Posterior vena cava (tissue), 2 donors: ENCODE data around the gene GDPD4. TPM values are rescaled to one million over a fixed set of nuclear protein-coding genes. Genes with fewer than 3 reads are reported as not detected.

Experiments used
- DNase-seq: peaks from one replicate; pipeline ENCODE4 v3.0.0-alpha.2; 2020; ENCODE audit warnings: low spot score
- intact Hi-C, 2 donors: fragments of 100-400 bp; cut with DNase I; formaldehyde crosslinking; loops; one replicate each; pipeline versions ENCODE4 v1.14.1 to v1.14.2; 2022 to 2023
- long read RNA-seq, 2 donors: library from polyadenylated mRNA; unstranded; transcript quantifications; one replicate each; pipeline ENCODE4 v2.0.0, GENCODE V29; 2020 to 2021
- total RNA-seq, 2 donors: library from RNA; stranded (reverse); fragmentation: NEBNext Ultra II Directional; extraction: Animal tissue kit (Norgen Biotek cat#: 25700); gene quantifications; one replicate each; pipeline ENCODE4 v1.2.1, GENCODE V29; 2021
- donor health status: DM: yes; HTN: yes; CAD: no.
- donor health status: DM: yes; HTN: yes; CAD: no.

GDPD4 gene
- total RNA-seq: not detected
- long read RNA-seq, donor 1: 0 reads
- long read RNA-seq, donor 2: 0 reads

GRCh38 chr11:77301510-77301909 lies at the start of gene GDPD4:
GDPD4 (minus strand) TSS chr11:77301686; CDS start chr11:77285137, 16,549 bp downstream.
- DNase-seq: no peak
- intact Hi-C loops: no loop called here

GRCh38 chr11:77347948-77348347 lies 46.5 kb upstream of the GDPD4 start:
- intact Hi-C loops: no loop called here
- DNase-seq: no peak

DNA sequence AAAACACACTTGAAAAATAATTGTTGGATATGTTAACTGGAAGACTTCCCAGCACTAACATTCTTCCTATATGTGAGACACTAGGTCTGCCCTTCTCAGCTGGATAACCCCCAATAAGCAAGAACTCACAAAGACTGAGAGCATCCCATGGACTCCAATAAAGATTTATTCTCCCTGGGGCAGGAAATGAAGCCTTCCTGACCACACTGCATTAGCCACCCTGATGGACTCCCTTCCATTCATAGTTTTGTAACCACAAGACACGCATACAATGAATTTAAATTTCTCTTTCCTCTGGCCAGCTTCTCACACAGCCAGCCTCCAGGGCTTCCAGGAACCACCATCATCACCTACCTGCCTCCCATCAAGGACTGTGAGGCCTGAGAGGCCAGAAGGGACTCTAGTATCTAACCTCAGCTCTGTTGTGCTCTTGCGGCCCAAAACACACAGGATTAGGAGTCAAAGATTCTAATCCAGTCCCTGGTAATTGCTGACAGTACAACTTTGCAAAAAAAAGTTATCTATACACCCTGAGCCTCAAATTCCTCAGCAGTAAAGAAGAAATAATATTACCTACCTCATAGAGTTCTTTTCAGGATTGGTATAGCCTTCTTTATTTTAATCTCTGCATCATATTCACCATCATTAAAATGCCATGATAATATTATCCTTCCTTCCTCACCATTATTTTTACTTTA lies 45.6 kb upstream of the GDPD4 start:
- intact Hi-C loops: no loop called here
- no peak for DNase-seq

DNA sequence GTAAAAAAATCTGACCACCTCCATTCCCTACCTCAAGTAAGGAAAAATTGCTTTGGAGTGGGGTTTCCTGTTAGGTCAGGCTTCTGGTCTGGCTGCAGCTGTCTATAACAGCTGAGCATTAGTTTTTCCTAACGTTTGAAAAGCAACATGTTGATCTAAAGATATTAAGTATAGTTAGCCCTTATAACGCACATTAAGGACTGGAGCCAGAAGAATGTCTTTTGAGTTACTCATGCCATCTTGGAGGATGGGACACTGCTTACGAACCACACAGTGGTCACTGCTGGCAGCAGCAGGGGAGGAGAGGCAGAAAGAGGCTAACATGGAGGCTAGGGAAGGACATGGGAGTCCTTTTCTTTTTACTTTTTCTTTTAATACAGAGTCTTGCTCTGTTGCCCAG lies 44.1 kb upstream of the GDPD4 start:
- intact Hi-C loops: no loop called here
- DNase-seq: no peak

GRCh38 chr11:77340501-77340900 lies 39.0 kb upstream of the GDPD4 start:
- intact Hi-C loops: no loop called here
- no peak for DNase-seq

- DNase-seq: no peak
- intact Hi-C loops: no loop called here
Observed at GRCh38 chr11:77332259-77332658, 30.8 kb upstream of the GDPD4 start.

DNA sequence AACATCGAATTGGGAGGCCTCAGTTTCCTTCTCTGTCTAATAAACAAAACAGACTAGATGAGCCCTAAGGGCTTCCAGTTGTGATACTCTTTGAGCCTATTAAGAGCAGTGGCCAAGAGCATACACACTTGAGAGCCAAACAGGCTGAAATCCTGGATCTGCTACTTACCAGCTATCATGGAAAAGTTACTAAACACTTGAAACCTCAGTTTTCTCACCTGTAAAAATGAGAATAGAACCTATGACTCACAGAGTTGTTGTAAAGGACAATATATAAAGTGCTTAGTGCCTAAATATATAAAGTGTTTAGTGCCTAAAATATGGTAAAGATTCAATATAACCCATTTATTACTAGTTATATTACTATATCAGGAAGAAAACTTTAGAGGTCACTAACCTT lies 23.7 kb upstream of the GDPD4 start:
- intact Hi-C loops: no loop called here
- no peak for DNase-seq

GRCh38 chr11:77324508-77324907 lies 23.0 kb upstream of the GDPD4 start:
- intact Hi-C loops: no loop called here
- DNase-seq: no peak

- no peak for DNase-seq
- intact Hi-C loops: no loop called here
Observed at GRCh38 chr11:77322926-77323590, 21.6 kb upstream of the GDPD4 start.

DNA sequence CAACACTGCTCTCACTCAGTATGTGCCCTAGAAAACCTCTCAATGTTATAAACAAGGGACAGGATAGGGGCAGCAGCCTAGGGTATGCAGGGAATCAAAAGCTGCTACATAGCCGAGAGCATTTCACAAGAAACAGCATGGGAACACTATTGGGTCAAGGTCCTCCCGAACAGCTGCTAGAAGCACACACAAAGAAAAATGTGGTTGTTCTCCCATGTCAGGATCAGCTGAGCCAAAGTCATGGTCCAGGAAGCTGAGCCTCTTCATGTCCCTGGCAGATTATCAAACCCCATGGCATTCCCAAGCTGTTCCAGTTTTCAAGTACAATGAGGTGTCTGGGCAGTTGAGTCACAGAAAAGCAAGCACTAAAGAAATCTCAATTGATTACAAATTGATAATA lies 21.0 kb upstream of the GDPD4 start:
- no peak for DNase-seq
- intact Hi-C loops: no loop called here

DNA sequence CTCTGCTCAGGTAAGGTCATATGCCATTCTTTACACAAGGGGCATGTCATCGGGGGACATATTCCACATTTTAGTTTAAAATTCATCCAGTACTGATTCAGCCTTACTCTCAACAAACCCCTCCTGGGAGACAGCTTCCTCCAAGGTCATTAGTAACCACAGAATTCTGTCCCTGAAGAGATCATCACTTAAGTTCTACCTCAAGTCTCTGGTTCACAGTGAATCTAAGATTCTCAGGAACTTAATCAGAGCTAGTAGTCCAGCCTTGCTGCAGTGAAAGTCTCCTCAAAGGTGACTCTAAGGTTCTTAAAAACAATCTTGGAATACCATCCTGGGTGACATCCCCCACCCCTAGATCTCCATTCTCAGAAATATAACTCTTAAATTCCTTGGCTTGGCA lies 18.9 kb upstream of the GDPD4 start:
- no peak for DNase-seq
- intact Hi-C loops: no loop called here

DNA sequence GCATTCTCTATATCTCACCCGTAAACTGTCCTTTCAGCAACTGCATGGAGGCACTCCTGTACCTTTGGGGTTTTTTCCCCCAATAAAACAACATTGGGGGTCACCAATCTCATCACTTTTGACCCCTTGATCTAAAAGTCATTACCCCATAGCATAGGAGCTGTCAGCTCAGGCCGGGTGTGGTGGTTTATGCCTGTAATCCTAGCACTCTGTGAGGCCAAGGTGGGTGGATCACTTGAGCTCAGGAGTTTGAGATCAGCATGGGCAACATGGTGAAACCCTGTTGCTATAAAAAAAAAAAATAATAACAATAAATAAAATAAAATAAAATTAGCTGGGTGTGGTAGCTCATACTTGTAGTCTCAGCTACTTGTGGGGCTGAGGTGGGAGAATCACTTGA lies 17.1 kb upstream of the GDPD4 start:
- intact Hi-C loops: no loop called here
- no peak for DNase-seq

DNA sequence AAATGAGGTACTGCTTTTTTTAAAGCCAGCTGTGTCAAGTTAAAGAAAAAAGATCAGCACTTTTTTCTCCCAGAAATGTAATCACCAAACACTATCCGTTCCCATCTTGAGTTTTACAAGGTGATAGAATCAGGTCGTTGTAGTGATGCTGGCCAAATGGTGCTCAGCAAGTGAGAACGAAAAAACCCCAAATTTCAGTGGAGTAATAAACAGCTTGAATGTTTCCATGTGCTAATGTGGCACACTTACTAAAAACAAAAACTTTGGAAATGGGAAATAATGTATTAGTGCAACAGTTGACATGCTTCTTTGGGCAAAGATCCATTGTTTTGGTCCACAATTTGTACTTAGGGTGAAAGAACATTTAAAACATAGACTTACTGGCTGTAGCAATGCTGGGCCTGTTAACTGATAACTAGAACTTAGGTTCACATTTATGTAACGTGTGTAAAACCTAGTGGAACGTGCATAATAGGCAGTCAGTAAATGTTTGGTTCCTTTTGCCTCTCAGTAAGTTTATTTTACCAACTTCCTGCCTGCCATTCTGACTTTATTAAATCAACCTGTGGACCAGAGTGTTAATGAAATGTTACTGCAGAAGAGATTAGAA lies 15.4 kb upstream of the GDPD4 start:
- intact Hi-C loops: no loop called here
- no peak for DNase-seq

DNA sequence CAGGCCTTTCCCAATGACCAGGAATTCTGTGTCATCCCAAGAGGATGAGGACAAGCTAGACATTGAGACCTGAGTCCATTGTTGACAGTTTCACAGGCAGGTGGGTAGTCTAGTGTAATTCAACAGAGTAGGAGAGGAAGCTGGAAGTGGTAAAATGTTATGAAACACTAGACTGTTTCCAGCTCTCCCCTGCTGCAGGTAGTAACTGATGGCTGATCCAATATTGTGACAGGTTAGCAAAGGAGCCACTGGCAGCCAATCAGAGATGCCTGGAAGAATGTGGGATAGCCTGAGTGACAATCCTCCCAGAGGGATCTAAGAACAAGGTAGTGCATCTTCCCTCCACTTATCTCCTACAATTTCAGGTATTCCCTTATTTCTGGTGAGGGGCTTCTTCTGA lies 10.6 kb upstream of the GDPD4 start:
- DNase-seq: no peak
- intact Hi-C loops: no loop called here

DNA sequence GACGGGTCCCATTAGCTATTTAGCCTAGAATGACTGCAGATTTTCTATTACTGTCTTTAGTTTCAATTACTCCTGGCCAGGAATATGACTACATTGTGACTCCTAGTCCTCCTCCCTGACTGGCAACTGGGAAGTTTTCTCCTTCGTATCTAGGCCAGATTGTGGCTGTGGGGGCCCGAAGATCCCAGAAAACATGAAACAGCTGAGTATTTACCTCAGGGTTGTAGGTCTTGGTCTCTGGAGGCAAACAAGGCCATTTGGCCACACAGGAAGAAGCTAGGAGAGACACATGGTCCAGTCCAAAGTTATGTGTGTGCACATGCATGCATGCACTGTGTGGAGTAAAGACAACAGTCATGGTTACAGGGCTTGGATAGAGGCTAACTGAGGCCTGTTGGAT lies 10.2 kb upstream of the GDPD4 start:
- intact Hi-C loops: no loop called here
- no peak for DNase-seq

GRCh38 chr11:77310721-77311120 lies 9.2 kb upstream of the GDPD4 start:
- DNase-seq: no peak
- intact Hi-C loops: no loop called here

- no peak for DNase-seq
- intact Hi-C loops: no loop called here
Observed at GRCh38 chr11:77309401-77310085, 8.1 kb upstream of the GDPD4 start.

DNA sequence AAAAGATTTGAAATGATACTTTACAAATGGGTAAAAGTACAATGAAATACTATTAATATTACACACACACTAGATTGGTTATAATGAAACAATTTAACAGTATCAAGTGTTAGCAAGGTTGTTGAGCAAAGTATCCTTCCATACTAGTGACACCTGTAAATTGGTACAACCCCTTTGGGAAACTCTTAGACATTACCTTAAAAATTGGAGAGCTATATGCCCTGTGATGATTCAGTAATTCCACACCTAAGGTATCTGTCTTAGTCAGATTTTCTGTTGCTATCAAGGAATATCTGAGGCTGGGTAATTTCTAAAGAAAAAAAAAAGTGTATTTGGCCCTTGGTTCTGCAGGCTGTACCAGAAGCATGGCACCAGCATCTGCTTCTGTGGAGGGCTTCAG lies 7.4 kb upstream of the GDPD4 start:
- intact Hi-C loops: no loop called here

DNA sequence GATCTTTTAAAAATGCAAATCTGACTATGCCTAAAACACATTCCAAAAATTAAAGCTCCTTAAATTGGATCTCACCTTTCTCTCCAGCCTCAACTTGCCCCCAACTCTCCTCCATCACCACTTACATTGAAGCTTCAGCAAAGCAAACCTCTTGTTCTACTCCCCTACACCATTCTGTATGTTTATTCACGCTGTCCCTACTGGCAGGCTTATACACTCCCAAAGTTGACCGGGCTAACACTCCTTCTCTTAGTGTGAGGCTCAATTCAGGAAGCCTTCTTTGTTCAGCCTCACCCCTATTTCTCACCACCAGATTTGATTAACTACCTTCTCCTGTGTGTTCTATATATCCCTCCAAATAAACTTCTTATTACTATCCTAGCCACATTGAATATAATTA lies 1.8 kb upstream of the GDPD4 start:
- DNase-seq: no peak
- intact Hi-C loops: no loop called here

More for the DNA sequence above, 7.4 kb upstream of the GDPD4 start:
- no peak for DNase-seq

DNA sequence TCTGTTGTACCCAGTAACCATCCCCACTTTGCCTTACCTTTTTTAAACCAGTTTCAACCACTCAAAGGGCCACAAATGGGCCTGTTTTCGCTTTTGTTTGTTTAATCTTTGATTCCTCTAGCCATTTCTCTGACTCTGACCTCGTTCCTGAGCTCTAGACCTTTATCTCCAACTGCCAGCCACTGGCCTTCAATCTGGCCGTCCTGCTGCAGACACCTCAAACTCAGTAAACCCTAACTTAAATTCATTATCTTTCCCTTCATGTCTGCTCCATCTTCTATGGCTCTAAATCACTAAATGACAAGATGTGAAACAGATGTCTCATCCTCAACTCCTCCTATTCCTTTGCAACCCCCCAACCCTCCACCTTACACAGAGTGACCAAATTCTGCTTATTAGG lies 1.3 kb upstream of the GDPD4 start:
- no peak for DNase-seq
- intact Hi-C loops: no loop called here
